GM12875 (cell line): Measurements from ENCODE around the gene LCN15.
"Not testable (repeated sequence)": the region's sequence is repeated elsewhere in the genome, so short reads cannot be mapped to it uniquely, and the experiment has no call there.

ENCODE experiments used
- H3K4me3 ChIP-seq: one replicate; pipeline ENCODE4 v1.5.1; 2011; ENCODE audit warnings: low read depth, low read length, control low read depth
- CTCF ChIP-seq: IDR thresholded peaks from 2 replicates; pipeline ENCODE4 v1.5.1; 2011; ENCODE audit warnings: low read depth, mild to moderate bottlenecking, control low read depth, inconsistent platforms, low read length, moderate library complexity, borderline replicate concordance; ENCODE audit not compliant: insufficient read depth

LCN15 gene

DNA sequence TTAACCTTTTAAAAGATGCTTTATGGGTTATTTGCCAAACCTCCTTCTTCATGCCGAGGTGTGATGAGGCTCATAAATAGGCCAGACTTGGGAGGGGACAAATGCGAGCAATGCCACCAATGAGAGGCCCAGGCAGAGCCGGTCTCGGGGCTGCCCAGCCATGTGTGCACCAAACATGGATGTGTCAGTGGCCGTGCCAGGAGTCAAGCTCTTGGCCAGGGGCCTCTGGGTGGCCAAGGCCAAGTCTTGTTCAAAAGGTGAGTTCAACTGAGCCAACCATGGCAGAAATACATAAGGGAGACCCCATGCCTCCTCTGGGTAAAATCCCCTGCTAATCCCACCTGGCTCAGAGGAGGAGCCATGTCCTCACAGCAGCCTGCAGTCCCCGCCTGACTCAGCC is 10.9 kb upstream of the LCN15 start:
- no peak for TF ChIP-seq CTCF
- no peak overlapping the region for H3K4me3 ChIP-seq

DNA sequence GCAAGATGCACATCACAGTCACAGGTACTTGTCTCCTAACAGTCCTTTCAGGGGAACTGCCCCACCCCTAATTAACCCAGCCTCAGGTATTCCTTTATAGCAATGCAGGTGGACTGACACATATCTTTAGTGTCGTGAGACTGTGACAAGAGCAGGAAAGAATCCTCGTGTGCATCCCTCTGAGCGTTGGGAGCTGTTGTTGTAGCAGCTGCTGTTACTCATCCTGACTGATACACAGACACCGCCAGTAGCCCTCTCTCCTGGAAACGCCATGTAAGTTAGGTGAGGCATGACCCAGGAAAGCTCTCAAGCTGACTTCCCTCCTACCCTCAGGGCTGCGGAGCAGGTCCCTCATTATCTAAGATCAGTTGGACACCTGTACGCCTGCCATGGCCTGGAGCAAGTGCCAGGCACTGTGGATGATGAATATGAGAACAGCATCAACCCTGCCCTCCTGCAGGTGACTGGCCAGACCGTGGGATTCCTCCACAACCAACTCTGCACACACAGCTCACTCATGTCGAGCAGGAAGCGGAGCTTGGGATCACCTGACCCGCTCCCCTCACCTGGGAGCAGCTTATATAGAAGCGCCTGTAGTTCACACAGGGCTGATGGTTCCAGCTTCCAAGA is 10.2 kb upstream of the LCN15 start:
- no peak for TF ChIP-seq CTCF
- H3K4me3 ChIP-seq, result no peak overlapping the region

DNA sequence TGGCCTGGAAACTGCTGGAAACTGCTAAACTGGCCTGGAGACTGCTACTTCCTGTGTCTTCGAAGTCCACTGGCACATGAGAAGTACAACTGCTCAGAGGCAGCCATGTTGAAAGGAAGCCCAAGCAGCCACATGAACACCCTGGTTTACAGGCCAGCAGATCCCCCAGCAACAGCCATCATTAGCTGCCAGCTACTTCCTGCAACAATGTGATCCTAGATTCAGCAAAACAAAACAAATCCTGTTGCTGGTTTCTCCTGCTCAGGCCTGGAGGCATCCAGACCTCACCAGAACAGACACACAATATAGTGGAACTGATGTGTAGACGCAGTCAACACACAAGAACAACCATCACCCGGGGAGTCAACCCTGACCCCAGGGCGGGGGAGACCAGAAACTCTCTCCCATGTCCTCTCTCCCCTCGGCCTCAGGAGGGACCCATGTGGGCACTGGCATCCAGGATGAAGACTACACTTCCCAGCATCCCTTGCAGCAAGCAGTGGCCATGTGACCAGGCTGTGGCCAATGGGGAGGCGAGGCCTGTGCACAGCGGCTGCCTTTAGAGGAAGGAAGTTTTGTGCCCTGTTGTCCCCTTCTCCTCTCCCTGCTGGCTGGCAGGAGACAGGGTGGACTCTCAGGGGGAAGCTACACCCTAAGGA is 9.2 kb upstream of the LCN15 start:
- H3K4me3 ChIP-seq, result no peak overlapping the region
- no peak for TF ChIP-seq CTCF

DNA sequence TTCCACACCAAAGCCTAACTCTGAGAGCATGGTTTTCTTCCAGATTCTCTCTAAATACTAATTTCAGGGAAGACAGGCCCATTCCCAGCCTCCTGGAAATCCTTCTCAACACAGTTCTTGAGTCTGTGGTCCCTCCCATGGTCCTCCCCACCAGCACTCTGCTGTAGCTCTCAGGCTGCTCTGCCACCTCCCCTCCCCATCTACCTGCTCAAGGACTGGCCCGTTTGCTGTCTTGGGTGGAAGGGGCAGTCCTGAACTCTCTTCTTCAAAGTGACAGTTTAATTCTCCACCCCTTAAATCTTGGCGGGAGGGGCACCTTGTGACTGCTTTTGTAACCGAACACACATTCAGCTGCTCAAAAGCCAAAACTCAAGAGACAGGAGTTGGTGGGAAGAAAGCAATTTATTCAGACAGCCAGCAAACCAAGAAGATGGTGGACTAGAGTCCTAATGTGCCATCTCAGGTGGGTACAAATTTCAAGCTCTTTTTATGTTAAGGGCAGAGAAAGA is 7.6 kb upstream of the LCN15 start:
- no peak for TF ChIP-seq CTCF
- H3K4me3 ChIP-seq, result no peak overlapping the region

- peak; percentile 77 for TF ChIP-seq CTCF
- H3K4me3 ChIP-seq, result no peak overlapping the region
Measured at GRCh38 chr9:136769710-136770191, 5.4 kb upstream of the LCN15 start.

GRCh38 chr9:136766410-136767120 is 2.2 kb upstream of the LCN15 start:
- H3K4me3 ChIP-seq, result not testable (repeated sequence)

GRCh38 chr9:136765745-136766409 is 1.6 kb upstream of the LCN15 start:
- H3K4me3 ChIP-seq, result peak overlapping the region; percentile 31

DNA sequence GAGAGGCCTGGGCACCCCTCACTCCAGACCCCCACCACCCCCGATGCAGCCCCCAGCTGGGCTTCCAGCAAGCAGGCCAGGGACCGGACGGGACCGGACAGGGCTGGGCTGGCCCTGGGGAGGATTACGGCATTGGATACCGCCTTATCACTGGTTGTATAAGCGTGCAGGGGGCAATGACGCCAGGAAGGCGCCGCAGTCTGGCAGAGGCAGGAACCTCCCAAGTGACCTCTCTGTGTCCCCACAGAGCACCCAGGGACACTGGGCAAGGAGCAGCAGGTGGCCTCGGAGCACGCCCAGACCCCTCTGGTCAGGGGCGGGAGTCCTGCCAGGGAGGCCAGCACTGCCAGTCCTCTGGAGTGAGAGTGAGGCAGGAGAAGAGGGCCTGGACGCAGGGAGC is 723 bp upstream of the LCN15 start:
- H3K4me3 ChIP-seq, result no peak overlapping the region
- TF ChIP-seq CTCF, result no peak
